LNCaP clone FGC (cell line): ENCODE measurements around the gene CPAMD8.
"Not testable (repeated sequence)": the region's sequence is repeated elsewhere in the genome, so short reads cannot be mapped to it uniquely, and the experiment has no call there.

Experiments
- DNase-seq: peaks from one replicate; pipeline ENCODE4 v3.0.0-alpha.2; 2011; ENCODE audit warnings: low read depth
- H3K4me3 ChIP-seq: 2 replicates; pipeline ENCODE4 v1.5.1; 2011; ENCODE audit warnings: mild to moderate bottlenecking, low read depth, low read length, control low read depth
- TF ChIP-seq, protein P1 (sequence below): IDR thresholded peaks from 2 replicates; pipeline ENCODE4 v1.5.1; 2012; ENCODE audit warnings: mild to moderate bottlenecking; ENCODE audit not compliant: control insufficient read depth, insufficient read depth; ENCODE audit errors: extremely low read depth

CPAMD8 gene

DNA sequence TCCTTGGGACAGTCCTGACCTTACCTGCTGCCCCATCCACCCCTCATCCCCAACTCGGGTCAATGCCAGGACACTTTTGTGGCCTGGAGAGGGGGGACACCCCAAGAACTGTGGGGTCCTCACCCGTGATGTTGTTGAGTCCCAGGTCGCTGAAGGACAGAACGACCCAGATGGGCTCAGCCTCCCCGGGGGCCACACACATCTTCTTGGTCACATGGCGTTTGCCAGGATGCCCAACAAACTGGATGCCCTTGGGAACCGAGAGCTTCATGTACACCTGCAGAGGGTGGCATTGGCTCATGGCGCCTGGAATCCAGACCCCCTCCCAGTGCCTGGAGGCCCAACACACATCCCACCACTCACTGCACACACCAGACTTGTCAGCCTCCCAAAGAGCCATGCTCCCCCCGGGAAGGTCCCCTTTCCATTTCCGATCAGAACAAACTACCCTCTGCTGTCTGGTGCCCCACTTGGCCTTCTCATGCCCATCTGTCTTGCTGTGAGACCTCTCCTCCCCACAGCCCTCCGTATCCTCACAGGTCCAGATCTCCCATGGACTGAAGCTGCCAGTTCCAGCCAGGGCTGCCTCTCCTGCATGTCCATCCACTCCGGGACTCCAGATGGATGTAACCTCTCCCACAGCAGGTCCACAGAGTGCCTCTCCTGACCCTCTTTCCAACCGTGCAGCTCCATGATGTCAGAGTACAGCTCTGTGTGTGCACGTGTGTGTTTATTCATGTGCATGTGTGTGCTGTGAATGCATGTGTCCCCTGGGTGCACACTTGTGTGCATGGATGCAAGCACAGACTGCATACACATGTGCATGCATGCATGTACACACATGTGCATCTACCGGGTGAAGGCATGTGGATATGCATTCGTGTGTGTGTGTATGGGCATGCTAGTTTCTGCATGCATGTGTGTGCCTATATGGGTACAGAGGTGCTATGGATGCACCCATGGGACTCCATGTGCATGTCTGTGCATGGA, 79.4 kb downstream of the CPAMD8 start:
- H3K4me3 ChIP-seq = no peak overlapping the region
- no peak for DNase-seq
- TF ChIP-seq, protein P1, sequence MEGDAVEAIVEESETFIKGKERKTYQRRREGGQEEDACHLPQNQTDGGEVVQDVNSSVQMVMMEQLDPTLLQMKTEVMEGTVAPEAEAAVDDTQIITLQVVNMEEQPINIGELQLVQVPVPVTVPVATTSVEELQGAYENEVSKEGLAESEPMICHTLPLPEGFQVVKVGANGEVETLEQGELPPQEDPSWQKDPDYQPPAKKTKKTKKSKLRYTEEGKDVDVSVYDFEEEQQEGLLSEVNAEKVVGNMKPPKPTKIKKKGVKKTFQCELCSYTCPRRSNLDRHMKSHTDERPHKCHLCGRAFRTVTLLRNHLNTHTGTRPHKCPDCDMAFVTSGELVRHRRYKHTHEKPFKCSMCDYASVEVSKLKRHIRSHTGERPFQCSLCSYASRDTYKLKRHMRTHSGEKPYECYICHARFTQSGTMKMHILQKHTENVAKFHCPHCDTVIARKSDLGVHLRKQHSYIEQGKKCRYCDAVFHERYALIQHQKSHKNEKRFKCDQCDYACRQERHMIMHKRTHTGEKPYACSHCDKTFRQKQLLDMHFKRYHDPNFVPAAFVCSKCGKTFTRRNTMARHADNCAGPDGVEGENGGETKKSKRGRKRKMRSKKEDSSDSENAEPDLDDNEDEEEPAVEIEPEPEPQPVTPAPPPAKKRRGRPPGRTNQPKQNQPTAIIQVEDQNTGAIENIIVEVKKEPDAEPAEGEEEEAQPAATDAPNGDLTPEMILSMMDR = no peak

DNA sequence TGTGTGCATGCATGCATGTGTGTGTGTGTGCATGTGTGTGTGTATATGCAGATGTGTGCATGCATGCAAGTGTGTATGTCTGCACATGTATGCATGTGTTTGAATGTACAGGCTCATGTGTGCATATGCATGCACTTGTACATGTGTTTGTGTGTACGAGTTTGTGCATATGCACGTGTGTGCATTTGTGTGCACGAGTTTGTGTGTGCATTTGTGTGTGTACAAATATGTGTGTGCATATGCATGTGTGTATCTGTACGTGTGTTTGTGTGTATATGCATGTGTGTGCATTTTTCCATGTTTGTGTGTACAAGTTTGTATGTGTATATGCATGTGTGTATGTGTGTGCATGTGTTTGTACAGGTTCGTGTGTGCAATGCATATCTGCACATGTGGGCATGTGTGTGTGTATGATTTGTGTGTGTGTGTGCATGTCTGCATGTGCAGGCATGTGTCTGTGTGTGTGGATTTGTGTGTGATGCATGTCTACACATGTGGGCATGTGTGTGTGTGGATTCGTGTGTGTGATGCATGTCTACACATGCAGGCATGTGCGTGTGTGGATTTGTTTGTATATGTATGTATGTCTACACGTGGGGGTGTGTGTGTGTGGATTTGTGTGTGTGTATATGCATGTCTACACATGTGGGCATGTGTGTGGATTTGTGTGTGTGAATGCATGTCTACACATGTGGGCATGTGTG, 80.7 kb downstream of the CPAMD8 start:
- DNase-seq = no peak
- TF ChIP-seq, protein P1 = no peak

DNA sequence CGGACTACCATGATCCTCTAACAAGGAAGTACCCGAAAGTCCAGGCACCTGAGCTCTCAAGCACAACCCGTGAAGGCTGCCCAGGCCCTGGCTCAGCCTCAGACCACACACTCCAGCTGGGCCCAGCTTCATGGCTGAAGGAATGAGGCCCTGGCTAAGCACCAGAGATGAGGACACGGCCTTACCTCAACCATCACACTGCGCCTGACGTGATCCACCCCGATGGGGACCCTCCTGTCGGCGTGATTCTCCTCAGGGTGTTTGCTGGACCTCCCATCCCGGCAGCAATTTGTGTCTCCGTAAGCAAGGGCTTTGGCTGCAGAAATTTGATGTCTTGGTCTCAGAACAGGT, 81.3 kb downstream of the CPAMD8 start:
- DNase-seq = no peak
- no peak overlapping the region for H3K4me3 ChIP-seq
- TF ChIP-seq, protein P1 = no peak

More for the DNA sequence above, 80.7 kb downstream of the CPAMD8 start:
- H3K4me3 ChIP-seq = no peak overlapping the region

DNA sequence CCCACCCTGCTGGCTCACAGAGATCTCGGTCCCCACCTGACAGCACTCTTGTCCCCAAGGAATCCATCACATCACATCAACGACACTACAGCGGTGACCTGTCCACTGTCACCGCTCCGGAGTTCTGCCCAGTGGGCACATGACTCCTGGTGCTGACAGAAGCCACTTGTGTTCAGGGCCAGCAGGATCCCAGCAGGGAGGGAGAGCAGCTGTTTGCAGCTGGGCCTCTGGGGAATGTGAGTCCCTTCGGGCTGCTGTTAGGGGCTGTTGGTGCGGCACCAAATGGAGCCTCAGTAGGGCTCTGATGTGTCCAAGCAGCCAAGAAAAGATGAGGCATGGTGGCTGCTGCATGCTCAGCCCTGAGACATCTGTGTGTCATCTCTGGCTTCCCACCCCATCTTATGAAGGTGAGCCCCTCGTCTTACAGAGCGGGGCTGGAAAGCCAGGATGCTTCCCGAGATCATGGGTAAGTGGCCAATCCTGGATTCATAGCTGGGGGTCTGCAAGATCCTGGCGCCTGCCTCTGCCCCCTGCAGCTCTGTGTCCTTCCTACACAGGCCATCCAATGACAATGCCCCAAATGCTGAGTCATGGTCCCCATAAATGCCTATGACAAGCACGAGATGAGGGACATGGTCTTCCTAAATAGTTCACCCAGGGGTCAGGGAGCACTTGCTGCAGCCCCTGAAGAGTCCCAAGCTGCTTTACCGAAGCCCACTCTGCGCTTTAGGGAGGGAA, 81.8 kb downstream of the CPAMD8 start:
- TF ChIP-seq, protein P1 = no peak
- DNase-seq = no peak

DNA sequence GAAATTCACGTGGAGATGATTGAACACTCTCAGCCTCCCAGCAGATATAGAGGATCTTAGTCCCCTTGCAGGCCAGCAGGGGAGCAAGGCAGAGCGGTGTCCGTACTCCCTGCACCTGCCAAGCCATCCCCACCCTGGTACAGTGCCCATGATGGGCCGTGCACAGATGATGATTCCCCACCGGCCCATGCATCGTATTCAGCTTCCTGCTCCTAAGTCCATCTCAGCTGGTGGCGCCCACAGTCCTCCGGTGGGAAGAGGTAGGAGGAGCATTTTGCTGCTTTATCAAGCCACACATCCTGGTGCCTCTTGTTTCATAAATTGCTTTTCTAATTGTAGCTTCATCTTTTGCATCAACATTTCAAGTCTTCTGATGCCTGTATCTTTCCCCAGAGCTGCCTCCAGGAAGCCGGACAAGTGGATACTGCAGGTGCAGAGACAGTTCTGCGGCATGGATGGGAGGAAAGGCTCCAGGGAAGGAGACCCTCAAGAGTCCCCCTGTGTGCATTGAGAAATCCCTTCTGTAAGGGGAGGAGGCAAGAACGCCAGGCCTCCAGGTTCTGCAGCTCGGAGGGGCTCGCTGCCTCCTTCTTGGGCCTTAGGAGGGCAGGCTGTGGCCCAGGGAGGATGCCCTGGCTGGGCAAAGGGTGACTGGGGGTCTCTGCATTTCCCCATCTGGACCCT, 82.5 kb downstream of the CPAMD8 start:
- no peak for DNase-seq
- H3K4me3 ChIP-seq = no peak overlapping the region
- TF ChIP-seq, protein P1 = no peak

More for the DNA sequence above, 81.8 kb downstream of the CPAMD8 start:
- no peak overlapping the region for H3K4me3 ChIP-seq

DNA sequence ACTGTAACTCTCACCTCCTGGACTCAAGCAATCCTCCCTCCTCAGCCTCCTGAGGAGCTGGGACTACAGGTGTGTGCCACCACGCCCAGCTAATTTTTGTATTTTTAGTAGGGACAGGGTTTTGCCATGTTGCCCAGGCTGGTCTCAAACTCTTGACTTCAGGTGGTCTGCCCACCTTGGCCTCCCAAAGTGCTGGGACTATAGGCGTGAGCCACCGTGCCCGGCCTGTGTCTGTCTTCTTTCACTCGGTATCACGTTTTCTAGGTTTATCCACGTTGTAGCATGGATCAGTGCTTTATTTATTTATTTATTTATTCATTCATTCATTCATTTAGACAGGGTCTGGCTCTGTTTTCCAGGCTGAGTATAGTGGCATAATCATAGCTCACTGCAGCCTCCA, 83.5 kb downstream of the CPAMD8 start:
- H3K4me3 ChIP-seq, DNase-seq: not testable (repeated sequence)
